Astrocyte (in vitro differentiated cells and primary cell): Measurements from ENCODE around the gene TBX21. TPM values are rescaled to one million over a fixed set of nuclear protein-coding genes. Genes with fewer than 3 reads are reported as not detected.

ENCODE experiments used
- DNase-seq: peaks from one replicate; pipeline ENCODE4 v3.0.0-alpha.2; 2010; ENCODE audit warnings: low read depth
- FAIRE-seq: peaks from 2 replicates; lab custom pipeline; 2011; peaks lifted over from hg19 to GRCh38; lab: Jason Lieb, UNC
- H2AFZ ChIP-seq: 2 replicates; pipeline ENCODE4 v1.6.0; 2012; ENCODE audit warnings: low read depth, low read length, inconsistent platforms
- H3K27ac ChIP-seq: 2 replicates; pipeline ENCODE4 v1.5.1; 2011; ENCODE audit warnings: low read depth, low read length, inconsistent platforms
- H3K27me3 ChIP-seq: 2 replicates; pipeline ENCODE4 v1.6.0; 2011; ENCODE audit warnings: low read length, inconsistent platforms; ENCODE audit not compliant: insufficient read depth
- H3K36me3 ChIP-seq: 2 replicates; pipeline ENCODE4 v1.5.1; 2011; ENCODE audit warnings: low read length, inconsistent platforms; ENCODE audit not compliant: insufficient read depth
- H3K4me1 ChIP-seq: 2 replicates; pipeline ENCODE4 v1.5.1; 2011; ENCODE audit warnings: low read length, inconsistent platforms; ENCODE audit not compliant: insufficient read depth
- H3K4me2 ChIP-seq: 2 replicates; pipeline ENCODE4 v1.6.0; 2012; ENCODE audit warnings: low read length, inconsistent platforms
- H3K4me3 ChIP-seq: 2 replicates; pipeline ENCODE4 v1.5.1; 2011; ENCODE audit warnings: low read depth, mild to moderate bottlenecking, low read length, inconsistent platforms; ENCODE audit not compliant: insufficient read depth
- H3K79me2 ChIP-seq: 2 replicates; pipeline ENCODE4 v1.6.0; 2012; ENCODE audit warnings: mild to moderate bottlenecking, low read length, inconsistent platforms; ENCODE audit not compliant: insufficient read depth
- H3K9ac ChIP-seq: 2 replicates; pipeline ENCODE4 v1.6.0; 2012; ENCODE audit warnings: mild to moderate bottlenecking, low read length, inconsistent platforms
- H3K9me3 ChIP-seq: 2 replicates; pipeline ENCODE4 v1.5.1; 2012; ENCODE audit warnings: low read depth, mild to moderate bottlenecking, low read length, inconsistent platforms; ENCODE audit not compliant: insufficient read depth
- H4K20me1 ChIP-seq: 2 replicates; pipeline ENCODE4 v1.6.0; 2012; ENCODE audit warnings: low read length, inconsistent platforms; ENCODE audit not compliant: insufficient read depth
- H3K27ac Mint-ChIP-seq: one replicate; pipeline ENCODE4 v1.8.0; 2021; ENCODE audit warnings: mild to moderate bottlenecking, mixed read lengths; ENCODE audit not compliant: unreplicated experiment
- H3K27me3 Mint-ChIP-seq: one replicate; pipeline ENCODE4 v1.8.0; 2021; ENCODE audit warnings: low read depth, mixed read lengths; ENCODE audit not compliant: unreplicated experiment
- H3K36me3 Mint-ChIP-seq: one replicate; pipeline ENCODE4 v1.8.0; 2021; ENCODE audit warnings: low read depth, mixed read lengths; ENCODE audit not compliant: unreplicated experiment
- H3K4me1 Mint-ChIP-seq: one replicate; pipeline ENCODE4 v1.8.0; 2021; ENCODE audit warnings: low read depth, mixed read lengths; ENCODE audit not compliant: unreplicated experiment
- H3K4me3 Mint-ChIP-seq: one replicate; pipeline ENCODE4 v1.8.0; 2021; ENCODE audit warnings: mild to moderate bottlenecking, moderate library complexity, mixed read lengths; ENCODE audit not compliant: unreplicated experiment
- H3K9me3 Mint-ChIP-seq: one replicate; pipeline ENCODE4 v1.8.0; 2021; ENCODE audit warnings: mild to moderate bottlenecking, mixed read lengths; ENCODE audit not compliant: unreplicated experiment
- CTCF ChIP-seq: IDR thresholded peaks from 2 replicates; pipeline ENCODE4 v1.5.1; 2011; ENCODE audit warnings: low read depth, mild to moderate bottlenecking, inconsistent platforms, low read length, moderate library complexity; ENCODE audit not compliant: insufficient read depth
- EZH2 ChIP-seq: IDR thresholded peaks from 2 replicates; pipeline ENCODE4 v1.6.1; 2012; ENCODE audit warnings: mild to moderate bottlenecking, low read length, inconsistent platforms; ENCODE audit not compliant: insufficient read depth
- total RNA-seq: library from RNA; stranded (reverse); gene quantifications from 2 replicates; pipeline ENCODE4 v1.2.1, GENCODE V29; 2021

The TBX21 gene
- total RNA-seq, 1 donor from 2014 or later: not detected

GRCh38 chr17:47705536-47706530 lies 27.2 kb upstream of the TBX21 start:
- no peak overlapping the region for H3K27ac Mint-ChIP-seq

GRCh38 chr17:47707056-47707804 lies 25.8 kb upstream of the TBX21 start:
- Histone ChIP-seq H3K27me3 (peaks cover 36% of the 10 kb centered on the region), H4K20me1 (peaks cover 51% of the 10 kb centered on the region), H3K36me3 (no peaks in the 10 kb centered on the region), H3K27ac (no peak overlapping the region), H3K4me3 (no peak overlapping the region), H3K9me3 (no peaks in the 10 kb centered on the region), H3K4me2 (no peak overlapping the region), H3K79me2 (no peaks in the 10 kb centered on the region), H3K4me1 (peaks cover 11% of the 10 kb centered on the region), H2AFZ (no peak overlapping the region), H3K9ac (no peak overlapping the region)
- peaks cover 12% of the 10 kb centered on the region for H3K4me1 Mint-ChIP-seq
- no peaks in the 10 kb centered on the region for H3K9me3 Mint-ChIP-seq
- DNase-seq (no peak), FAIRE-seq (no peak)
- H3K36me3 Mint-ChIP-seq: peaks cover 29% of the 10 kb centered on the region
- no peak overlapping the region for H3K4me3 Mint-ChIP-seq
- H3K27ac Mint-ChIP-seq: no peak overlapping the region
- no peak for TF ChIP-seq EZH2
- TF ChIP-seq CTCF: no peak
- H3K27me3 Mint-ChIP-seq: peaks cover 8% of the 10 kb centered on the region

More at GRCh38 chr17:47705536-47706530, 27.2 kb upstream of the TBX21 start:
- no peaks in the 10 kb centered on the region for H3K36me3 ChIP-seq
- Mint-ChIP-seq H3K4me1 (peaks cover 15% of the 10 kb centered on the region), H3K9me3 (no peaks in the 10 kb centered on the region), H3K36me3 (peaks cover 25% of the 10 kb centered on the region), H3K4me3 (no peak overlapping the region), H3K27me3 (peaks cover 4% of the 10 kb centered on the region)
- peaks cover 57% of the 10 kb centered on the region for H4K20me1 ChIP-seq
- H3K9me3 ChIP-seq: no peaks in the 10 kb centered on the region
- peaks cover 27% of the 10 kb centered on the region for H3K27me3 ChIP-seq
- DNase-seq: no peak
- H2AFZ ChIP-seq: no peak overlapping the region
- no peaks in the 10 kb centered on the region for H3K79me2 ChIP-seq
- H3K4me1 ChIP-seq: peaks cover 11% of the 10 kb centered on the region
- FAIRE-seq: no peak
- H3K4me2 ChIP-seq: no peak overlapping the region
- H3K27ac ChIP-seq: no peak overlapping the region
- TF ChIP-seq CTCF (no peak), EZH2 (no peak)
- no peak overlapping the region for H3K9ac ChIP-seq
- no peak overlapping the region for H3K4me3 ChIP-seq
